Right atrium auricular region (tissue), 2 donors: ENCODE data around the gene SLIT1. TPM values are rescaled to one million over a fixed set of nuclear protein-coding genes. Genes with fewer than 3 reads are reported as not detected.

Source experiments
- DNase-seq: peaks from one replicate; pipeline ENCODE4 v3.0.0-alpha.2; 2019; ENCODE audit warnings: low spot score
- H3K27ac ChIP-seq, 2 donors: fragments of 200-600 bp; sonication (generic); 1 replicate in 1 of 2; 2 replicates in 1 of 2; pipeline ENCODE4 v1.5.1; 2016 to 2019
- H3K27me3 ChIP-seq, 2 donors: fragments of 200-600 bp; sonication (generic); one replicate each; pipeline versions ENCODE4 v1.5.1 to v1.6.0; 2017 to 2019
- H3K36me3 ChIP-seq: fragments of 200-600 bp; sonication (generic); one replicate; pipeline ENCODE4 v1.5.1; 2016
- H3K4me1 ChIP-seq, 2 donors: fragments of 200-600 bp; sonication (generic); one replicate each; pipeline versions ENCODE4 v1.5.1 to v1.6.0; 2017 to 2019
- H3K4me3 ChIP-seq, 2 donors: fragments of 200-600 bp; sonication (generic); 1 replicate in 1 of 2; 2 replicates in 1 of 2; pipeline ENCODE4 v1.5.1; 2017 to 2019; ENCODE audit warnings: mild to moderate bottlenecking in 1 of 2, moderate library complexity in 1 of 2
- H3K9me3 ChIP-seq, 2 donors: fragments of 200-600 bp; sonication (generic); one replicate each; pipeline ENCODE4 v1.5.1; 2019
- CTCF ChIP-seq, 2 donors: fragments of 200-600 bp; sonication (generic); IDR thresholded peaks; one replicate each; pipeline ENCODE4 v1.5.1; 2019; ENCODE audit warnings: antibody characterized with exemption in 2 of 2
- total RNA-seq, 2 donors: library from RNA; depleted of rRNA; stranded (reverse); fragments of >200 nt; gene quantifications; one replicate each; pipeline ENCODE4 v1.1.0, GENCODE V29; 2016

The SLIT1 gene
- total RNA-seq, 2 donors from 2014 or later: not detected

- Histone ChIP-seq H3K9me3 (no peaks in the 10 kb centered on the region), H3K4me1 (peaks cover 0 to 8% of the 10 kb centered on the region in 2 donors), H3K36me3 (no peaks in the 10 kb centered on the region), H3K27me3 (no peaks in the 10 kb centered on the region), H3K4me3 (no peak overlapping the region), H3K27ac (no peak overlapping the region)
- no peak for DNase-seq
- no peak for TF ChIP-seq CTCF (IDR thresholded peaks at IDR 0.05)
Observed at GRCh38 chr10:97199152-97199551, 13.4 kb upstream of the SLIT1 start.

GRCh38 chr10:97197030-97197500 lies 11.3 kb upstream of the SLIT1 start:
- Histone ChIP-seq H3K36me3 (no peaks in the 10 kb centered on the region), H3K4me3 (no peak overlapping the region), H3K27ac (no peak overlapping the region), H3K9me3 (no peaks in the 10 kb centered on the region), H3K27me3 (no peaks in the 10 kb centered on the region), H3K4me1 (peaks cover 0 to 8% of the 10 kb centered on the region in 2 donors)
- DNase-seq: no peak
- TF ChIP-seq CTCF (IDR thresholded peaks at IDR 0.05): no peak

GRCh38 chr10:97196223-97197029 lies 10.7 kb upstream of the SLIT1 start:
- Histone ChIP-seq H3K36me3 (no peaks in the 10 kb centered on the region), H3K4me1 (peaks cover 0 to 8% of the 10 kb centered on the region in 2 donors), H3K27me3 (no peaks in the 10 kb centered on the region), H3K4me3 (peak overlapping the region; percentile 27 to 48), H3K27ac (no peak overlapping the region), H3K9me3 (no peaks in the 10 kb centered on the region)
- TF ChIP-seq CTCF (IDR thresholded peaks at IDR 0.05): peak; percentile 42 to 68
- DNase-seq: no peak

- H3K4me1 ChIP-seq: peaks cover 0 to 8% of the 10 kb centered on the region in 2 donors
- no peaks in the 10 kb centered on the region for H3K9me3 ChIP-seq
- H3K27me3 ChIP-seq: no peaks in the 10 kb centered on the region
- DNase-seq: no peak
- no peak overlapping the region for H3K27ac ChIP-seq
- peak overlapping the region; percentile 27 to 48 for H3K4me3 ChIP-seq
- H3K36me3 ChIP-seq: no peaks in the 10 kb centered on the region
- TF ChIP-seq CTCF (IDR thresholded peaks at IDR 0.05): no peak
Observed at GRCh38 chr10:97195706-97196222, 10.0 kb upstream of the SLIT1 start.

GRCh38 chr10:97192952-97193435 lies 7.2 kb upstream of the SLIT1 start:
- no peak for DNase-seq
- no peak for TF ChIP-seq CTCF (IDR thresholded peaks at IDR 0.05)
- Histone ChIP-seq H3K9me3 (no peaks in the 10 kb centered on the region), H3K27ac (no peak overlapping the region), H3K4me3 (no peak overlapping the region), H3K4me1 (peaks cover 0 to 8% of the 10 kb centered on the region in 2 donors), H3K36me3 (no peaks in the 10 kb centered on the region), H3K27me3 (no peaks in the 10 kb centered on the region)
